H1 (cell line): ENCODE measurements around the gene SH2D1A. TPM values are rescaled to one million over a fixed set of nuclear protein-coding genes. Genes with fewer than 3 reads are reported as not detected.

Experiments used
- CHD7 ChIP-seq: fragments of 300-600 bp; sonication (generic); IDR thresholded peaks from 2 replicates; pipeline ENCODE4 v1.7.1; 2012; ENCODE audit warnings: low read length, moderate library complexity, mild to moderate bottlenecking, inconsistent platforms; ENCODE audit not compliant: insufficient replicate concordance
- EGR1 ChIP-seq: IDR thresholded peaks from 2 replicates; pipeline ENCODE4 v1.6.1; 2011; ENCODE audit warnings: low read depth, low read length, borderline replicate concordance
- GTF2F1 ChIP-seq: IDR thresholded peaks from 2 replicates; pipeline ENCODE4 v1.6.1; 2012; ENCODE audit warnings: low read depth, low read length, improper control_type of control experiment, borderline replicate concordance
- NANOG ChIP-seq: IDR thresholded peaks from 2 replicates; pipeline ENCODE4 v1.6.1; 2011; ENCODE audit warnings: low read length, low read depth, mild to moderate bottlenecking, inconsistent platforms; ENCODE audit not compliant: insufficient read depth, poor library complexity, severe bottlenecking
- NRF1 ChIP-seq: IDR thresholded peaks from 2 replicates; pipeline ENCODE4 v1.6.1; 2011; ENCODE audit warnings: mild to moderate bottlenecking, low read depth, low read length, improper control_type of control experiment
- TBP ChIP-seq: IDR thresholded peaks from 2 replicates; pipeline ENCODE4 v1.6.1; 2011; ENCODE audit warnings: low read depth, low read length, improper control_type of control experiment
- ZNF274 ChIP-seq: IDR thresholded peaks from 2 replicates; pipeline ENCODE4 v1.7.0; 2012; ENCODE audit warnings: low read length, borderline replicate concordance; ENCODE audit errors: extremely low read depth
- polyA plus RNA-seq, 7 experiments: library from polyadenylated mRNA; depleted of rRNA in 3 of 7; stranded (reverse) in 5 of 7; unstranded in 2 of 7; fragments of >200 nt in 5 of 7; fragments of 200-250 nt in 2 of 7; gene quantifications; 1 replicate in 5 of 7; 2 replicates in 1 of 7; 4 replicates in 1 of 7; pipeline versions ENCODE4 v1.2.1 to v1.2.3, GENCODE V29; 2011 to 2013; ENCODE audit warnings: missing spikeins in 2 of 7, mixed read lengths in 2 of 7
- total RNA-seq: library from RNA; stranded (reverse); fragmentation: NEBNext Ultra II Directional; extraction: Animal tissue kit (Norgen Biotek cat#: 25700); gene quantifications from 2 replicates; pipeline ENCODE4 v1.2.1, GENCODE V29; 2021

The SH2D1A gene
- total and polyA plus RNA-seq, 2 of the 8 experiments (the other 6 are each of a cell fraction or from before 2014, with no cell fraction given) = not detected

- no peak for TF ChIP-seq NANOG
- TF ChIP-seq TBP = no peak
- TF ChIP-seq ZNF274 = no peak
- TF ChIP-seq GTF2F1 = no peak
- TF ChIP-seq EGR1 = no peak
- no peak for TF ChIP-seq CHD7
- no peak for TF ChIP-seq NRF1
Observed at GRCh38 chrX:124362761-124363160, 16.4 kb downstream of the SH2D1A start (continued).
